ENCODE measurements around the gene CEP192.

CEP192 gene

DNA sequence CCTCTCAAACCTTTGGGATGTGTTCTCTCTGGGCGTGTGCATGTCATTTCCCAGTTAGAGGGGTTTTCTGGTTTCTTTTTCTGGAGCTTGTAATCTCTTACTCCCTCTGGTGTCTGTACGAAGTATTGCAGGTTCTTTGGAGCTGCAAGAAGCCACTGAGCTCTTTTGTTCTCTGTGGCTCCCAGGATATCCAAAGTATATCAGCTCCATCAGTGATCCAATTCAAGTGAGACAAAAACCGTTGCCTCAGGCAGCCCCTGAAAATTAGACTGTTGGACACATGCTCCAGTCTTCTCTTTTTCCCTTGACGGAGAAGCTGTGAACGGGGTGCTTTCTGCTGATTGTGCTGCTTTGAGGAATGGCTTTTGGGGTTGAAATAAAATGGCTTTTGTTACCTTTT, 168.4 kb downstream of the CEP192 start:
- peak; percentile 34 for DNase-seq

GRCh38 chr18:13161276-13161899, 170.2 kb downstream of the CEP192 start:
- DNase-seq = no peak

DNA sequence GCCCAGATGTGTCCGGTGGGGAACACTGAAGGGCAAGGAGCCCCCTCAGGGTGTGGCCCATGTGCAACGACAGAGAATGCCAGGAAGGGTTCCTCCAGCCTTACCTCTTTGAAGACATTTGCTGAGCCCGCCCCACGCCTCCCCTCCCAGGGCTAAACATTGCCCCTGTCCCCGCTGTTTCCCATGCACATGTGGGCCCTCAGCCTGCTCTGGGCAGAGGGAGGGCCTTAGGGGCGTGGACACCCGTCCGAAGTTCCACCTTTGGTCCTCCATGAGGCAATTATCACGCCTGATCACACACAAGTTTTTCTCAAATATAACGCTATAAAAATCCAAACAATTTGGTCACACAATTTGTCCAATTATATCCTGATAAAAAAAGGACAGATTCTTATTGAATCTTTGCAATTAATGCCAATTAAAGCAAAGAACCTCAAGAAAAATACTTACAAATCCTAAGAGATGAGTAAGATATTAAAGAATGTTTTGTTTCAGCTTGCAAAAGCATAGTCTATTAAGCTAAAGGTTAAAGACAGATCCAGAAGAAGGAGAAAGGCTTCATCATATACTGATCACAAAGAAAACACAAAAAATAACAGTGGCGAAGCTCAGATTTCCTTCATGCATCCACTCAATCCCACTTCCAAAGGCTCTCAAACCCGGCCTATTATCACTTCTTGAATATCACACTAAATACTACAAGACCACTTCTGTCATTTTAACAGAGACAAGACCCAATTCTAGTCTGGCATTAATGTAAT, 172.2 kb downstream of the CEP192 start:
- DNase-seq = no peak

DNA sequence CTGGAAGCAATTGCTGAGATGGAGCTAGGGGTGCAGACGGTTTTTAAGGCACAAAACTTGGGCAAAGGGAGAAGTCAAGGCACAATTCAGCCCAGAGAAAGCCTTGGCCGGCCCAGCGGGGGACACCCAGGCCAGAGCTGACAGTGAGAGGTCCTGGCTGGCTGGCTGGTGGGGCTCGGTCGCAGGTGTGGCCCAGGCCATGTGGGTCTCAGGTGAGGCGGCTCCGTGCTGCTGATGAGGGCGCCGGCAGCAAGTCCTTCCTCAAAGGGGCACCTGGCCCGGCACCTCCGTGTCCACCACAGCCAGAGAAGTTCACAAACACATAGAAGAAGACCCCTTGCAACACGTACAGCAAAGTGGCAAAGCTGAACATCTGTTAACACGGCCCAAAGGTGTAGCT, 173.2 kb downstream of the CEP192 start:
- no peak for DNase-seq

DNA sequence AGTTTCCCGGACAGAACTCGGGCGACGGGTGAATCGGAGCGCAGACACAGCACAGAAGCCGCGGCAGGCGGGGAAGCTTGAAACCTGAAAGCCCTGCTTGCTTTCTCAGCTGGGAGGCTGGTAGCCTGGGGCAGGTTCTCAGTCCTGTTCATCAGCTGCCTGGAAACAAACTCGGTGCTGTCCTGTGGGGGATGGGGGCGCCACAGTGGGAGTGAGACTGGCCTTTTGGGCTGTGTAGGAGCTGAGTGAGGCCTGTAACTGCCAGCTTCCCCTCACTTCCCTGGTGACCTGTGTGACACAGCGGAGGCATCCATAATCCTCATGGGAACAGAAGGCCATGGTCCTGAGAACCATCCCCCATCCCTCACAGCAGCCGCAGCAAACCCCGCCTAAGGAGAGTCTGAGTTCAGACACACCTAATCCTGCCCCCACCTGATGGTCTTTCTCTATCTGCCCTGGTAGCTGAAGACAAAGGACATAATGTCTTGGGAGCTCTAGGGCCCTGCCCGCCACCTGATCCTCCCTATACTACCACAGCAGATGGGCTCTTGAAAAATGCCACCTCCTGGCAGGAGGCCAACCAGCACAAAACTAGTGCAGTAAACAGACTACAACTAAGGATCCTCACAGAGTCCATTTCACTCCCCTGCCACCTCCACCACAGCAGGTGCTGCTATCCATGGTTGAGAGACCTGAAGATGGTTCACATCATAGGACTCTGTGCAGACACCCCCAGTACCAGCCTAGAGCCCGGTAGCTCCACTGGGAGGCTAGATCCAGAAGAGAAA, 174.7 kb downstream of the CEP192 start:
- peak; percentile 81 for DNase-seq

DNA sequence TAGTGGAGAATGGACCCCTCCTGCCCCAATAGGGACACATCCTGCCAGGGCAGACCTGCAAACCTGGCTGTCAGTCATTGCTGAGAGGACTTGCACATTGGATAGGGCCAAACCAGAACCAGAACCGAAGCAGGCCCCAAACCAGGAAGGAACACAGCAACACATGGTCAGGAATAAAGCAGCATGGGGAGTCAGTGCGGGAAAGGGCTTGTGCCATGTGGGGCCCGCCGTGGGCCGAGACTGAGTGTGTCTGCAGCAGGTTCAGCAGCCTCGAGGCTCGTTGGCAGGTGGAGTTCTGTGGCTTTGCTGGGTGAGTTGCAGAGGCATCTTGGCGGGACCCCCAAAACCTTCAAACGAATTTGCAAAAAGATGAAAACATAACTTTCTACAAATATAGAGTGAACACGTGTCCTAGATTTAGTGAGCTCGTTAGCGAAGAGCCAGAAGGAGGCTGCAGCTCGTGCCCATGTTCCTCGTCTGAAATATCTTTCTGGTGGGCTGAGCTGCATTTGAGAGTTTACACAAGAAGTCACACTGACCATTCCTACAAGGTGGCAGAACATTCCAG, 182.5 kb downstream of the CEP192 start:
- DNase-seq = no peak

Measured in NCI-H2171 (cell line).